C1 segment of cervical spinal cord (tissue), 14 donors: ENCODE measurements around the gene UBE2QL1.
A peak's percentile ranks its signal among the peaks of the same experiment; 100 is the strongest.

Experiments used
- DNase-seq, 14 donors: peaks; one replicate each; lab custom pipeline; 2025; lab: John Stamatoyannopoulos, UW

UBE2QL1 gene

GRCh38 chr5:6525422-6525821 is 76.8 kb downstream of the UBE2QL1 start:
- no peak for DNase-seq

DNA sequence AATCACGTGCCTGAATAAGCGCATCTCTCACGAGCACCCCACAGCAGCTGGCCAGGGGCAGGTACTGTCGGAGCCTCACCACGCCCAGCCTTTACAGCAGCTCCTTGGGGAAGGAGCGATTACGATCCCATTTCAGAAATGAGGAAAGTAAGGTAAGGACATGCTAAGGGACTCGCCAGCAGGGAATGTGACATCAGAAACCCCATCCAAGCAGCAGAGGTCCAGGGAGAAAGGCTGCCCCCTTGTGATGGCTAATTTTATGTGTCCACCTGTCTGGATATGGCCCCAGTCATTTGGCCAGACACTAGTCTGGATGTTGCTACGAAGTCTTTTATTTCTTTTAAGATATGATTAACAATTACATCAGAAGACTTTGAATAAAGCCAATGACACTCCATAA is 77.3 kb downstream of the UBE2QL1 start:
- peak in 1 of 14 donors; percentile 44 for DNase-seq

- DNase-seq, result no peak
Observed at GRCh38 chr5:6527749-6528455, 79.2 kb downstream of the UBE2QL1 start.

GRCh38 chr5:6535594-6535993 is 86.9 kb downstream of the UBE2QL1 start:
- DNase-seq, result no peak

DNA sequence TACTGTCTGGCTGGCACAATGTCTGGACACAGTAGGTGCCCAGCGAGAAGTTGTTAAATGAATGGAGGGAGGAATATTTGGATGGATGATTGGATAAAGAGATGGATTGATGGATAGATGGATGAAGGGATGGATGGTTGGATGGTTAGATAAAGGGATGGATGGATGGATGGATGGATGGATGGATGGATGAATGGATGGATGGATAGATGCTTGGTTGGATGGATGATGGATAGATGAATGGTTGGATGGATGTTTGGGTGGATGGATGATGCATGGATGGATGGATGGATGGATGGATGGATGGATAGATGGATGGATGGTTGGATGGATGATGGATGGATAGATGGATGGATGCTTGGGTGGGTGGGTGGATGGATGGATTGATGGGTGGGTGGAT is 90.4 kb downstream of the UBE2QL1 start:
- DNase-seq, result no peak

- DNase-seq, result no peak
Observed at GRCh38 chr5:6540111-6540827, 91.6 kb downstream of the UBE2QL1 start.

DNA sequence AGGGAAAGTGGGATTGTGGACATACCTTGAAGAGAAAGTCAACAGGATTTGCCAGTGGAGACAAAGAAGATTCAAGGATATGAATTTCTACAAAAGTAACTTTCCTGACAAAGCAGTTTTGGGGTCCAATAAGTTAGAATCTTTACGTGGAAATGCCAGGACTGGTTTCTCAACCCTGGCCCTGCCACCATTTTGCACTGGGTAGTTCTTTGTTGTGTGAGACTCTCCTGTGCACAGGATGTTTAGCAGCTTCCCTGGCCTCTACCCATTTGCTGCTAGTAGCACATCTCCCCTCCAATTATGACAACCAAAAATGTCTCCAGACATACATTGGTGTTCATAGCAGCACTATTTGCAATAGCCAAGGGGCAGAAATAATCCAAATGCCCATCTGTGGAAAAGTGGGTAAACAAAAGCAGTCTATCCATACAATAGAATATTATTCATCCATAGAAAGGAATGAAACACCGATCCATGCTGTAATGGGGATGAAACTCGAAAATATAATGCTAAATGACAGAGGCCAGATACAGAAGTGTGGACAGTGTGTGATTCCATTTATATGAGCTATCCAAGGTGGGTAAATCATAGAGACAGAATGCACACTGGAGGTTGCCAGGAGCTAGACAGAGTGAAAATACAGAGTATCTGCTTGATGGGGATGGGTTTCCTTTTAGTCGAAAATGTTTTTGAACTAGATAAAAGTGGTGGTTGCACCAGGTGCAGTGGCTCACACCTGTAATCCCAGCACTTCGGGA is 92.8 kb downstream of the UBE2QL1 start:
- no peak for DNase-seq

GRCh38 chr5:6542421-6543345 is 94.0 kb downstream of the UBE2QL1 start:
- no peak for DNase-seq

DNA sequence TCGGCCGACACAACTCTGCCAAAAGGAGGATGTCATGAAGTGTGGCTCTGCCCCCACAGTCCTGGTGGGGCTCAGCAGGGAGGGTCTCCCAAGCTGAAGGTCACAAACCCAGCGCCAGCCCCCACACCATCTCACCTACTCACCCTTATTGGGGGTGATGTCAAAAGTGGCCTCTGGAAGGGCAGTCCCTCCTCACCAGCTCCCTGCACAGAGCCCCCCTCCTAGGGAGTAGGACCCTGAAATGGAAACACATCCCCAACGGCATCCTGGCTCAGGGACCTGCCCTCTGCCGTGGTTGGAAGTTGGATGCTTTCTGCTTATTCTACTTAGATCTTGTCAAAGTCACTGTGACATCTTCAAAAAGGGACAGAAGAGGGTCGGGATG is 94.7 kb downstream of the UBE2QL1 start:
- DNase-seq, result no peak

DNA sequence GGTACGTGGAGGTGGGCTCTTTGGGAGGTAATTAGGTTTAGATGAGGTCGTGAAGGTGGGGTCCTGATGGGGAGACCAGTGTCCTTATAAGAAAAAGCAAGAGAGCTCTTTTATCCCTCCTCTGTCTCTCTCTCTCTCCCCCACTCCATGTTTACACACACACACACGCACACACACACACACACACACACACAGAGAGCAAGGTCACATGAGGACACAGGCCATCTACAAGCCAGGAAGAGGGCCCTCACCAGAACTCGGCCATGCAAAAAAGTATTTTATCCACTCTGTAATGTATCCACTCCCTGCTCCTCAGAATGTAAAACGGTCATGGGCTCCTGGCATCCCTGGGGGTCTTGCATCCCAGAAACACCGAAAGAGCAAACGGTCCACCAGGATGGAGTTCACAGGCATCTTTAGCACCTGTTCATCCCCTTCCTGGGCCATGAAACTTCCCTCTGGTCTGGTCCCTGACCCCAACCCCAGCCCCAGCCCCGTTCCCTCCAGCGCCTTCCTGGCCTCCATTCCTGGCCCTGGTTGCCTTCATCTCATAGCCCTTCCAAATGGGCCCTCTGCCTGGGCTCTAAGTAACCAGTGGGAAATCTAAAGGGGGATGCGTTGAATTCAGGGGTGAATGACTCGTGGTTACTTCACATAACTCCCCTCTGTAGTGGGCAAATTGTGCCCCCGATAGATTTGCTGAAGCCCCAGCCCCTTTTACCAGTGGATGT is 95.3 kb downstream of the UBE2QL1 start:
- no peak for DNase-seq
